ENCODE results near the gene TUG1. TPM values are rescaled to one million over a fixed set of nuclear protein-coding genes. Genes with fewer than 3 reads are reported as not detected.
A peak's percentile ranks its signal among the peaks of the same experiment; 100 is the strongest.

Gene TUG1
- total and polyA plus RNA-seq, 10 of the 15 experiments (the other 5 are each of a cell fraction or from before 2014, with no cell fraction given) = 19.3 to 116 (median 54.9) TPM

- TF ChIP-seq ZBTB4 (CRISPR knock-in tag; IDR thresholded peaks at IDR 0.05) = peak; percentile 92
- TF ChIP-seq MYB (IDR thresholded peaks at IDR 0.05; ENCODE audit: borderline replicate concordance, low read depth, low read length) = 0 out of 2 replicates have a peak, but pooled peaks have one; percentile 42
- TF ChIP-seq YY1 (IDR thresholded peaks at IDR 0.05; ENCODE audit: low read depth, low read length) = peak; percentile 93
- TF ChIP-seq SMAD1 (IDR thresholded peaks at IDR 0.05; ENCODE audit: low read depth, partially characterized antibody) = no peak
- 0 out of 2 replicates have a peak, but pooled peaks have one; percentile 31 for TF ChIP-seq DPF2 (IDR thresholded peaks at IDR 0.05)
- peak; percentile 49; the same call in 1 of the 2 replicates for TF ChIP-seq BACH1 (IDR thresholded peaks at IDR 0.05; ENCODE audit: borderline replicate concordance)
- no peak for TF ChIP-seq ATF7 (IDR thresholded peaks at IDR 0.05; ENCODE audit: low read depth)
- TF ChIP-seq NR2F1 (conservative IDR thresholded peaks at IDR 0.05) = peak; percentile 20; the same call in 1 of the 2 replicates
- no peak for TF ChIP-seq MTA2 (IDR thresholded peaks at IDR 0.05; ENCODE audit: low read depth)
- TF ChIP-seq SIN3A (IDR thresholded peaks at IDR 0.05; ENCODE audit: low read depth, low read length) = no peak
- TF ChIP-seq HDAC6 (IDR thresholded peaks at IDR 0.05; ENCODE audit: unreplicated experiment) = no peak
- peak; percentile 92 for TF ChIP-seq CUX1 (IDR thresholded peaks at IDR 0.05; ENCODE audit: insufficient replicate concordance, low read depth, low read length)
- peak; percentile 11; the same call in 1 of the 2 replicates for TF ChIP-seq ELK1 (IDR thresholded peaks at IDR 0.05; ENCODE audit: low read depth, low read length)
- no peak for TF ChIP-seq ZNF24 (IDR thresholded peaks at IDR 0.05)
- no peak for TF ChIP-seq SPI1 (IDR thresholded peaks at IDR 0.05; ENCODE audit: borderline replicate concordance, insufficient read depth, low read depth, low read length)
- TF ChIP-seq ZNF207 (IDR thresholded peaks at IDR 0.05; ENCODE audit: borderline replicate concordance) = peak; percentile 92; the same call in 1 of the 2 replicates
- TF ChIP-seq FOXM1 (IDR thresholded peaks at IDR 0.05; ENCODE audit: low read depth, low read length) = no peak
- TF ChIP-seq SREBF2 (IDR thresholded peaks at IDR 0.05; ENCODE audit: low read length) = no peak
- TF ChIP-seq POLR2AphosphoS2 (IDR thresholded peaks at IDR 0.05; ENCODE audit: low read depth, low read length) = peak; percentile 48
- TF ChIP-seq CBX5 (IDR thresholded peaks at IDR 0.05; ENCODE audit: low read depth) = peak; percentile 82; the same call in 1 of the 2 replicates
- peak; percentile 97 for TF ChIP-seq ATF3 (IDR thresholded peaks at IDR 0.05; ENCODE audit: borderline replicate concordance, extremely low read depth, low read depth, low read length)
Measured at GRCh38 chr22:30968924-30969531, at the start of gene TUG1 (continued).
